ENCODE measurements around the gene TSPAN2.

Gene TSPAN2

GRCh38 chr1:115127539-115127938 lies 38.2 kb upstream of the TSPAN2 start:
- Histone ChIP-seq H3K27me3 (replicated peaks) (no peaks in the 10 kb centered on the region), H3K27ac (no peak overlapping the region), H3K4me3 (ENCODE audit: low read depth, low read length) (no peak overlapping the region), H3K36me3 (replicated peaks) (no peaks in the 10 kb centered on the region)
- TF ChIP-seq CTCF (IDR thresholded peaks at IDR 0.05; ENCODE audit: low read depth, low read length, missing control alignments), result no peak
- in situ Hi-C loops (cut with HindIII; ENCODE audit: low pct_ligation_motif_present, low sequenced_read_pairs), result no loop called here
- DNase-seq, result no peak

GRCh38 chr1:115126516-115126915 lies 37.2 kb upstream of the TSPAN2 start:
- no peak overlapping the region for H3K27ac ChIP-seq
- no peak overlapping the region for H3K4me3 ChIP-seq (ENCODE audit: low read depth, low read length)
- H3K27me3 ChIP-seq (replicated peaks), result no peaks in the 10 kb centered on the region
- no peaks in the 10 kb centered on the region for H3K36me3 ChIP-seq (replicated peaks)
- in situ Hi-C loops (cut with HindIII; ENCODE audit: low pct_ligation_motif_present, low sequenced_read_pairs), result no loop called here
- no peak for DNase-seq
- TF ChIP-seq CTCF (IDR thresholded peaks at IDR 0.05; ENCODE audit: low read depth, low read length, missing control alignments), result no peak

- H3K27ac ChIP-seq, result no peak overlapping the region
- H3K27me3 ChIP-seq (replicated peaks), result no peaks in the 10 kb centered on the region
- no peak for DNase-seq
- H3K36me3 ChIP-seq (replicated peaks), result no peaks in the 10 kb centered on the region
- TF ChIP-seq CTCF (IDR thresholded peaks at IDR 0.05; ENCODE audit: low read depth, low read length, missing control alignments), result no peak
- H3K4me3 ChIP-seq (ENCODE audit: low read depth, low read length), result no peak overlapping the region
- in situ Hi-C loops (cut with HindIII; ENCODE audit: low pct_ligation_motif_present, low sequenced_read_pairs), result no loop called here
Observed at GRCh38 chr1:115123116-115123515, 33.8 kb upstream of the TSPAN2 start.

- Histone ChIP-seq H3K36me3 (replicated peaks) (no peaks in the 10 kb centered on the region), H3K27me3 (replicated peaks) (no peaks in the 10 kb centered on the region), H3K27ac (no peak overlapping the region), H3K4me3 (ENCODE audit: low read depth, low read length) (no peak overlapping the region)
- in situ Hi-C loops (cut with HindIII; ENCODE audit: low pct_ligation_motif_present, low sequenced_read_pairs), result no loop called here
- no peak for DNase-seq
- TF ChIP-seq CTCF (IDR thresholded peaks at IDR 0.05; ENCODE audit: low read depth, low read length, missing control alignments), result no peak
Observed at GRCh38 chr1:115121793-115122192, 32.5 kb upstream of the TSPAN2 start.

GRCh38 chr1:115120296-115120695 lies 31.0 kb upstream of the TSPAN2 start:
- DNase-seq, result no peak
- Histone ChIP-seq H3K27ac (no peak overlapping the region), H3K36me3 (replicated peaks) (no peaks in the 10 kb centered on the region), H3K27me3 (replicated peaks) (no peaks in the 10 kb centered on the region), H3K4me3 (ENCODE audit: low read depth, low read length) (no peak overlapping the region)
- in situ Hi-C loops (cut with HindIII; ENCODE audit: low pct_ligation_motif_present, low sequenced_read_pairs), result no loop called here
- no peak for TF ChIP-seq CTCF (IDR thresholded peaks at IDR 0.05; ENCODE audit: low read depth, low read length, missing control alignments)

- Histone ChIP-seq H3K27me3 (replicated peaks) (no peaks in the 10 kb centered on the region), H3K36me3 (replicated peaks) (no peaks in the 10 kb centered on the region), H3K4me3 (ENCODE audit: low read depth, low read length) (no peak overlapping the region), H3K27ac (no peak overlapping the region)
- no peak for TF ChIP-seq CTCF (IDR thresholded peaks at IDR 0.05; ENCODE audit: low read depth, low read length, missing control alignments)
- DNase-seq, result no peak
- in situ Hi-C loops (cut with HindIII; ENCODE audit: low pct_ligation_motif_present, low sequenced_read_pairs), result no loop called here
Observed at GRCh38 chr1:115118611-115119010, 29.3 kb upstream of the TSPAN2 start.

Data from brain microvascular endothelial cell (primary cell).